K562 (cell line): ENCODE results near the gene DNAH8. TPM values are rescaled to one million over a fixed set of nuclear protein-coding genes. Genes with fewer than 3 reads are reported as not detected.

Experiments used
- ATAC-seq: fragments of 200-7000 bp; cut with Tn5 transposase; 3 replicates; pipeline ENCODE4 v1.9.1; 2020; ENCODE audit warnings: moderate library complexity
- BruUV-seq: library from RNA; stranded (reverse); fragments of 400-500 nt; replicated peaks from 2 replicates; lab custom pipeline; 2021; lab: Mats Ljungman, UMichigan
- CTCF ChIA-PET: fragments of 300-600 bp; formaldehyde crosslinking; extraction: SDS; loops from one replicate; lab custom pipeline; 2021; ENCODE audit warnings: low intra/inter-chr PET ratio; lab: Yijun Ruan, JAX
- POLR2A ChIA-PET: fragments of 300-600, 350-650 bp; sonication (Branson Sonifier 250); formaldehyde crosslinking; extraction: SDS; loops from one replicate; lab custom pipeline; 2021; ENCODE audit warnings: antibody characterized with exemption, inconsistent platforms; lab: Yijun Ruan, JAX
- DNase-seq, 4 experiments: peaks; one replicate each; pipeline versions ENCODE4 v3.0.0 to v3.0.0-alpha.2; 2011 to 2018; ENCODE audit warnings: low spot score in 3 of 4, mixed read lengths in 3 of 4; ENCODE audit errors: extremely low read depth in 1 of 4
- FAIRE-seq: peaks from 2 replicates; lab custom pipeline; 2011; peaks lifted over from hg19 to GRCh38; lab: Jason Lieb, UNC
- H2AFZ ChIP-seq: 2 replicates; pipeline ENCODE4 v1.6.0; 2011; ENCODE audit warnings: low read depth, low read length, control low read depth, inconsistent platforms
- H3K27ac ChIP-seq: fragments of 200-600 bp; 3 replicates; pipeline ENCODE4 v1.8.0; 2011; ENCODE audit warnings: low read depth, mild to moderate bottlenecking, control low read depth, inconsistent platforms, low read length, moderate library complexity, mixed read lengths; ENCODE audit errors: extremely low read depth
- H3K27me3 ChIP-seq, 2 experiments: fragments of 300-600 bp in 1 of 2; 2 replicates in 1 of 2; 3 replicates in 1 of 2; pipeline versions ENCODE4 v1.6.0 to v1.8.0; 2011; ENCODE audit warnings: inconsistent platforms in 2 of 2, low read length in 2 of 2, mild to moderate bottlenecking in 1 of 2, mixed read lengths in 1 of 2, moderate library complexity in 1 of 2; ENCODE audit not compliant: control insufficient read depth in 2 of 2, insufficient read depth in 2 of 2
- H3K36me3 ChIP-seq: fragments of 300-600 bp; 3 replicates; pipeline ENCODE4 v1.8.0; 2011; ENCODE audit warnings: mild to moderate bottlenecking, low read length, inconsistent platforms; ENCODE audit not compliant: control insufficient read depth, insufficient read depth
- H3K4me1 ChIP-seq, 2 experiments: fragments of 200-600 bp in 1 of 2; replicated peaks in 1 of 2; 2 replicates in 1 of 2; 3 replicates in 1 of 2; pipeline versions ENCODE4 v1.5.1 to v1.8.0; 2011; ENCODE audit warnings: inconsistent platforms in 2 of 2, low read length in 2 of 2, mild to moderate bottlenecking in 1 of 2, mixed read lengths in 1 of 2, moderate library complexity in 1 of 2; ENCODE audit not compliant: control insufficient read depth in 2 of 2, insufficient read depth in 2 of 2
- H3K4me2 ChIP-seq: 2 replicates; pipeline ENCODE4 v1.6.1; 2011; ENCODE audit warnings: low read length, control low read depth, inconsistent platforms, mixed read lengths; ENCODE audit not compliant: insufficient read depth
- H3K4me3 ChIP-seq: fragments of 200-600 bp; sonication (generic), shearing (Covaris generic); 2 replicates; pipeline ENCODE4 v1.5.1; 2016; ENCODE audit warnings: control low read depth, inconsistent platforms
- H3K79me2 ChIP-seq: fragments of 200-600 bp; 3 replicates; pipeline ENCODE4 v1.8.0; 2011; ENCODE audit warnings: low read length, inconsistent platforms; ENCODE audit not compliant: control insufficient read depth, insufficient read depth
- H3K9ac ChIP-seq, 2 experiments: 2 replicates each; pipeline versions ENCODE4 v1.6.0 to v1.6.1; 2011; ENCODE audit warnings: low read depth in 2 of 2, low read length in 2 of 2, control low read depth in 1 of 2, inconsistent platforms in 1 of 2, mild to moderate bottlenecking in 1 of 2, mixed read lengths in 1 of 2; ENCODE audit not compliant: insufficient read depth in 1 of 2
- H3K9me1 ChIP-seq: one replicate; pipeline ENCODE4 v1.6.0; 2011; ENCODE audit warnings: inconsistent platforms, mild to moderate bottlenecking, low read length, moderate library complexity; ENCODE audit not compliant: control insufficient read depth, insufficient read depth
- H3K9me3 ChIP-seq: replicated peaks from 2 replicates; pipeline ENCODE4 v1.5.1; 2011; ENCODE audit warnings: low read depth, low read length, inconsistent platforms; ENCODE audit not compliant: control insufficient read depth, insufficient read depth
- H4K20me1 ChIP-seq: replicated peaks from 2 replicates; pipeline ENCODE4 v1.6.1; 2011; ENCODE audit warnings: low read length, inconsistent platforms, mixed read lengths; ENCODE audit not compliant: control insufficient read depth, insufficient read depth
- NFE2 ChIP-seq: IDR thresholded peaks from 2 replicates; pipeline ENCODE4 v1.6.1; 2014; ENCODE audit warnings: antibody characterized with exemption, low read depth
- WGBS: fragments of 100-300 bp; shearing (Covaris generic); methylation state at CpG from one replicate; pipeline ENCODE4 v1.1.6; 2016; ENCODE audit warnings: low coverage, mixed read lengths; ENCODE audit not compliant: insufficient coverage; ENCODE audit errors: missing lambda C conversion rate; 5-methylcytosine and 5-hydroxymethylcytosine counted together
- in situ Hi-C: fragments of 300-500 bp; cut with MboI; formaldehyde crosslinking; loops from 4 replicates; pipeline ENCODE4 v1.15.0; 2018; ENCODE audit warnings: inconsistent platforms, mixed read lengths
- intact Hi-C: fragments of 100-400 bp; cut with micrococcal nuclease; formaldehyde crosslinking; loops from 2 replicates; pipeline ENCODE4 v1.14.2; 2022
- polyA plus RNA-seq, 8 experiments: library from polyadenylated mRNA; depleted of rRNA in 4 of 8; stranded (reverse) in 5 of 8; unstranded in 3 of 8; fragments of >200 nt; fragmentation: Nextera tagmentation in 2 of 8; fragmentation: Illumina TruSeq in 1 of 8; extraction: Ambion mirVana in 2 of 8; extraction: Trizol in 1 of 8; gene quantifications; 2 replicates each; pipeline versions ENCODE4 v1.2.1 to v1.2.3, GENCODE V29; 2011 to 2014; ENCODE audit warnings: inconsistent platforms in 1 of 8, missing spikeins in 1 of 8
- total RNA-seq, 7 experiments: library from RNA; depleted of rRNA in 6 of 7; stranded (reverse); fragments of >200 nt in 6 of 7; fragmentation: Illumina TruSeq in 2 of 7; extraction: Trizol in 2 of 7; gene quantifications; 2 replicates each; pipeline versions ENCODE4 v1.2.1 to v1.2.3, GENCODE V29; 2011 to 2021; ENCODE audit warnings: low replicate concordance in 1 of 7
- TF ChIP-seq, protein P1 (sequence below), 2 experiments: fragments of 450-650 bp; IDR thresholded peaks; 2 replicates each; pipeline ENCODE4 v1.6.1; 2018; ENCODE audit warnings: mild to moderate bottlenecking in 2 of 2, low read depth in 1 of 2; ENCODE audit not compliant: partially characterized antibody in 2 of 2

DNAH8 gene
- total and polyA plus RNA-seq, 9 of the 15 experiments (the other 6 are each of a cell fraction or from before 2014, with no cell fraction given), result 1.2 to 4.2 (median 2.9) TPM

DNA sequence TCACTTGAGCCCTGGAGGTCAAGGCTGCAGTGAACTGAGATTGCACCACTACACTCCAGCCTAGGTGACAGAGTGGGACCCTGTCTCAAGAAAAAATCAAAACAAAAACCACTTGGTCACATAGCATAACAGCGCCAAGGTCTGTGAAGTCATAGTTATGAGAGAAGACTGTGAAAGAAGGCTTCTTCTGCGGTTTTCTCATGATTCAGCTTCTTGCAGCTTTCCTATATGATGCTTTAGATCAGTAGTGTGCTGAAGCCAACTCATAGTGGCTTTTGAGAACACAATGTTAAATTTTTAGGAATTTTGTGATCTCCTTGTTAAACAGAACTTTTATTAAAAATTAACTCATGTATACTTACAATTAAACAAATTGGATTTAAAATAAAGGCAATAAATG is 197.3 kb downstream of the DNAH8 start:
- BruUV-seq, result no TSS peak
- H3K4me1 ChIP-seq, result no peaks in the 10 kb centered on the region
- peak; percentile 52 for TF ChIP-seq NFE2
- TF ChIP-seq, protein P1, sequence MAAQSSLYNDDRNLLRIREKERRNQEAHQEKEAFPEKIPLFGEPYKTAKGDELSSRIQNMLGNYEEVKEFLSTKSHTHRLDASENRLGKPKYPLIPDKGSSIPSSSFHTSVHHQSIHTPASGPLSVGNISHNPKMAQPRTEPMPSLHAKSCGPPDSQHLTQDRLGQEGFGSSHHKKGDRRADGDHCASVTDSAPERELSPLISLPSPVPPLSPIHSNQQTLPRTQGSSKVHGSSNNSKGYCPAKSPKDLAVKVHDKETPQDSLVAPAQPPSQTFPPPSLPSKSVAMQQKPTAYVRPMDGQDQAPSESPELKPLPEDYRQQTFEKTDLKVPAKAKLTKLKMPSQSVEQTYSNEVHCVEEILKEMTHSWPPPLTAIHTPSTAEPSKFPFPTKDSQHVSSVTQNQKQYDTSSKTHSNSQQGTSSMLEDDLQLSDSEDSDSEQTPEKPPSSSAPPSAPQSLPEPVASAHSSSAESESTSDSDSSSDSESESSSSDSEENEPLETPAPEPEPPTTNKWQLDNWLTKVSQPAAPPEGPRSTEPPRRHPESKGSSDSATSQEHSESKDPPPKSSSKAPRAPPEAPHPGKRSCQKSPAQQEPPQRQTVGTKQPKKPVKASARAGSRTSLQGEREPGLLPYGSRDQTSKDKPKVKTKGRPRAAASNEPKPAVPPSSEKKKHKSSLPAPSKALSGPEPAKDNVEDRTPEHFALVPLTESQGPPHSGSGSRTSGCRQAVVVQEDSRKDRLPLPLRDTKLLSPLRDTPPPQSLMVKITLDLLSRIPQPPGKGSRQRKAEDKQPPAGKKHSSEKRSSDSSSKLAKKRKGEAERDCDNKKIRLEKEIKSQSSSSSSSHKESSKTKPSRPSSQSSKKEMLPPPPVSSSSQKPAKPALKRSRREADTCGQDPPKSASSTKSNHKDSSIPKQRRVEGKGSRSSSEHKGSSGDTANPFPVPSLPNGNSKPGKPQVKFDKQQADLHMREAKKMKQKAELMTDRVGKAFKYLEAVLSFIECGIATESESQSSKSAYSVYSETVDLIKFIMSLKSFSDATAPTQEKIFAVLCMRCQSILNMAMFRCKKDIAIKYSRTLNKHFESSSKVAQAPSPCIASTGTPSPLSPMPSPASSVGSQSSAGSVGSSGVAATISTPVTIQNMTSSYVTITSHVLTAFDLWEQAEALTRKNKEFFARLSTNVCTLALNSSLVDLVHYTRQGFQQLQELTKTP (IDR thresholded peaks at IDR 0.05; ENCODE audit: low read depth in 1 of 2, partially characterized antibody in 2 of 2), result no peak
- POLR2A ChIA-PET, result no interaction called here
- H3K9me3 ChIP-seq, result no peaks in the 10 kb centered on the region
- H3K4me3 ChIP-seq, result no peak overlapping the region
- no peak overlapping the region for H3K9ac ChIP-seq
- no peaks in the 10 kb centered on the region for H3K9me1 ChIP-seq
- 20% methylated on average over 2 of the region's 2 CpGs for WGBS
- H3K27me3 ChIP-seq, result 0 out of 5 replicates have a peak, but pooled peaks cover 0 to 3% of the 10 kb centered on the region in 2 experiments
- H3K4me2 ChIP-seq, result no peak overlapping the region
- in situ Hi-C loops (no loop called here), intact Hi-C loops (no loop called here)
- no peak for ATAC-seq
- no peak for FAIRE-seq
- no peak for DNase-seq
- no peaks in the 10 kb centered on the region for H4K20me1 ChIP-seq
- H3K79me2 ChIP-seq, result no peaks in the 10 kb centered on the region
- CTCF ChIA-PET, result no interaction called here
- H3K27ac ChIP-seq, result no peak overlapping the region
- H3K36me3 ChIP-seq, result no peaks in the 10 kb centered on the region
- no peak overlapping the region for H2AFZ ChIP-seq
